Measurements from ENCODE around the gene PLEKHA8.

The PLEKHA8 gene

GRCh38 chr7:29991937-29992336 lies 36.3 kb upstream of the PLEKHA8 start:
- no peak for TF ChIP-seq EP300 (IDR thresholded peaks at IDR 0.05; ENCODE audit: borderline replicate concordance)
- TF ChIP-seq USF1 (IDR thresholded peaks at IDR 0.05), result no peak

- TF ChIP-seq CREB1 (IDR thresholded peaks at IDR 0.05; ENCODE audit: low read depth), result no peak
- no peak for TF ChIP-seq EGR1 (IDR thresholded peaks at IDR 0.05)
- no peak for TF ChIP-seq CEBPB (IDR thresholded peaks at IDR 0.05)
- no peak for TF ChIP-seq EP300 (IDR thresholded peaks at IDR 0.05; ENCODE audit: borderline replicate concordance)
- no peak for TF ChIP-seq TAF1 (IDR thresholded peaks at IDR 0.05; ENCODE audit: low read depth)
- no peak for TF ChIP-seq NFIC (IDR thresholded peaks at IDR 0.05)
- TF ChIP-seq ZBTB7A (IDR thresholded peaks at IDR 0.05; ENCODE audit: low read depth), result no peak
These were observed 35.1 kb upstream of the PLEKHA8 start for GRCh38 chr7:29993140-29993539.

- TF ChIP-seq MAX (IDR thresholded peaks at IDR 0.05) (no peak), RAD21 (IDR thresholded peaks at IDR 0.05; ENCODE audit: low read depth) (no peak), FOXM1 (IDR thresholded peaks at IDR 0.05; ENCODE audit: borderline replicate concordance, low read depth) (no peak), TCF12 (IDR thresholded peaks at IDR 0.05; ENCODE audit: low read depth) (no peak), USF1 (IDR thresholded peaks at IDR 0.05) (no peak), REST (IDR thresholded peaks at IDR 0.05; ENCODE audit: low read depth) (no peak), CREB1 (IDR thresholded peaks at IDR 0.05; ENCODE audit: low read depth) (no peak), YY1 (IDR thresholded peaks at IDR 0.05; ENCODE audit: low read depth) (no peak), CEBPB (IDR thresholded peaks at IDR 0.05) (no peak), EP300 (IDR thresholded peaks at IDR 0.05; ENCODE audit: borderline replicate concordance) (no peak), ZBTB7A (IDR thresholded peaks at IDR 0.05; ENCODE audit: low read depth) (no peak), TAF1 (IDR thresholded peaks at IDR 0.05; ENCODE audit: low read depth) (no peak), NFIC (IDR thresholded peaks at IDR 0.05) (no peak), TEAD4 (IDR thresholded peaks at IDR 0.05) (no peak), EGR1 (IDR thresholded peaks at IDR 0.05) (no peak)
These were observed 32.6 kb upstream of the PLEKHA8 start for GRCh38 chr7:29995652-29996051.

- TF ChIP-seq FOXM1 (IDR thresholded peaks at IDR 0.05; ENCODE audit: borderline replicate concordance, low read depth) (no peak), TEAD4 (IDR thresholded peaks at IDR 0.05) (no peak), CEBPB (IDR thresholded peaks at IDR 0.05) (no peak), RAD21 (IDR thresholded peaks at IDR 0.05; ENCODE audit: low read depth) (no peak), REST (IDR thresholded peaks at IDR 0.05; ENCODE audit: low read depth) (no peak), YY1 (IDR thresholded peaks at IDR 0.05; ENCODE audit: low read depth) (no peak), MAX (IDR thresholded peaks at IDR 0.05) (no peak), TCF12 (IDR thresholded peaks at IDR 0.05; ENCODE audit: low read depth) (no peak), EP300 (IDR thresholded peaks at IDR 0.05; ENCODE audit: borderline replicate concordance) (no peak), EGR1 (IDR thresholded peaks at IDR 0.05) (no peak), TAF1 (IDR thresholded peaks at IDR 0.05; ENCODE audit: low read depth) (no peak), CREB1 (IDR thresholded peaks at IDR 0.05; ENCODE audit: low read depth) (no peak), ZBTB7A (IDR thresholded peaks at IDR 0.05; ENCODE audit: low read depth) (no peak), USF1 (IDR thresholded peaks at IDR 0.05) (no peak), NFIC (IDR thresholded peaks at IDR 0.05) (no peak)
These were observed 31.9 kb upstream of the PLEKHA8 start for GRCh38 chr7:29996321-29996720.

DNA sequence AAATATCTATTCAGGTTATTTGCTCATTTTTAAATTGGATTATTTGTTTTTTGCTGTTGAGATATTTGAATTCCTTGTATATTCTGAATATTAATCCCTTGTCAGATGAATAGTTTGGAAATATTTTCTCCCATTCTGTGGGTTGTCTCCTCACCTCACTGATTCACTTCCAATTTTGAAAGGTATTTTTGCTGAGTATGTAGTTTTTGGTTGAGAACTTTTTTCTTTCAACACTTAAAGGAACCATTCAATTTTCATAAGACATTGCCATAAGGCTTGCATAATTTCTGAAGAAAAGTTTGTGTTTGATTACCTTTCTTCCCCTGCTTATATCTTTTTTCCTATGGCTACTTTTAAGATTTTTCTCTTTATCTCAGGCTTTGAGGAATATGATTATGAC lies 29.7 kb upstream of the PLEKHA8 start:
- no peak for TF ChIP-seq RAD21 (IDR thresholded peaks at IDR 0.05; ENCODE audit: low read depth)
- no peak for TF ChIP-seq YY1 (IDR thresholded peaks at IDR 0.05; ENCODE audit: low read depth)
- no peak for TF ChIP-seq CEBPB (IDR thresholded peaks at IDR 0.05)
- TF ChIP-seq TCF12 (IDR thresholded peaks at IDR 0.05; ENCODE audit: low read depth), result no peak

- TF ChIP-seq CEBPB (IDR thresholded peaks at IDR 0.05) (peak; percentile 66), EGR1 (IDR thresholded peaks at IDR 0.05) (no peak)
These were observed 26.2 kb upstream of the PLEKHA8 start for GRCh38 chr7:30001998-30002397.

Measured in Ishikawa (cell line).